Mammary epithelial cell (primary cell): ENCODE data around the gene FXYD3.

Source experiments
- EZH2 ChIP-seq: IDR thresholded peaks from 2 replicates; pipeline ENCODE4 v1.6.1; 2012; ENCODE audit warnings: low read length, inconsistent platforms, borderline replicate concordance
- TF ChIP-seq, protein P1 (sequence below), 2 donors: IDR thresholded peaks in 1 of 2; conservative IDR thresholded peaks in 1 of 2; 2 replicates each; pipeline ENCODE4 v1.5.1; 2011 to 2012; ENCODE audit warnings: inconsistent platforms in 2 of 2, low read length in 2 of 2, mild to moderate bottlenecking in 2 of 2, control low read depth in 1 of 2, low read depth in 1 of 2; ENCODE audit not compliant: insufficient read depth in 1 of 2; ENCODE audit errors: extremely low read depth in 1 of 2

DNA sequence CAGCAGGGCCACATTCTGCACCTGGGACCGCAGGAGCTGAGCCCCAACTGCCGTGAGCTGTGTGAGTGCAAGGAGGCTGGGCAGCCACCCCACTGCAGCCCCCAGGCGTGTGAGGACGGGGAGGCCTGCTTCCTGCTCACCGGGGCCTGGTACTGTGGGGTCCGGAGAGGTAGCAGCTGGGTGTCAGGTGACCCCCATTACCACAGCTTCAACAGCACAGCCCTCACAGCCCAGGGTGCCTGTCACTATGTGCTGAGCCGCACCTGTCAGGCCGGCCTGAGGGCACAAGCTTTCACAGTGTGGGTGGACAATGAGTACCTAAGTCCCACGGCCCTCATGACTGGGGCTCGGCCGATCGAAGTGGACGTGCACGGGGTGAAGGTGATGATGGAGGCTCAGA, 35.8 kb upstream of the FXYD3 start:
- TF ChIP-seq, protein P1, sequence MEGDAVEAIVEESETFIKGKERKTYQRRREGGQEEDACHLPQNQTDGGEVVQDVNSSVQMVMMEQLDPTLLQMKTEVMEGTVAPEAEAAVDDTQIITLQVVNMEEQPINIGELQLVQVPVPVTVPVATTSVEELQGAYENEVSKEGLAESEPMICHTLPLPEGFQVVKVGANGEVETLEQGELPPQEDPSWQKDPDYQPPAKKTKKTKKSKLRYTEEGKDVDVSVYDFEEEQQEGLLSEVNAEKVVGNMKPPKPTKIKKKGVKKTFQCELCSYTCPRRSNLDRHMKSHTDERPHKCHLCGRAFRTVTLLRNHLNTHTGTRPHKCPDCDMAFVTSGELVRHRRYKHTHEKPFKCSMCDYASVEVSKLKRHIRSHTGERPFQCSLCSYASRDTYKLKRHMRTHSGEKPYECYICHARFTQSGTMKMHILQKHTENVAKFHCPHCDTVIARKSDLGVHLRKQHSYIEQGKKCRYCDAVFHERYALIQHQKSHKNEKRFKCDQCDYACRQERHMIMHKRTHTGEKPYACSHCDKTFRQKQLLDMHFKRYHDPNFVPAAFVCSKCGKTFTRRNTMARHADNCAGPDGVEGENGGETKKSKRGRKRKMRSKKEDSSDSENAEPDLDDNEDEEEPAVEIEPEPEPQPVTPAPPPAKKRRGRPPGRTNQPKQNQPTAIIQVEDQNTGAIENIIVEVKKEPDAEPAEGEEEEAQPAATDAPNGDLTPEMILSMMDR (conservative IDR thresholded peaks at IDR 0.05 in 1 of 2, IDR thresholded peaks at IDR 0.05 in 1 of 2; ENCODE audit: extremely low read depth in 1 of 2, insufficient read depth in 1 of 2, low read depth in 1 of 2, low read length in 2 of 2) = no peak
- TF ChIP-seq EZH2 = no peak
